Measurements from ENCODE around the gene CSF1R. TPM values are rescaled to one million over a fixed set of nuclear protein-coding genes. Genes with fewer than 3 reads are reported as not detected.

The CSF1R gene
- total and polyA plus RNA-seq, 2 of the 4 experiments (the other 2 are of a cell fraction): 0.14 to 0.36 TPM

DNA sequence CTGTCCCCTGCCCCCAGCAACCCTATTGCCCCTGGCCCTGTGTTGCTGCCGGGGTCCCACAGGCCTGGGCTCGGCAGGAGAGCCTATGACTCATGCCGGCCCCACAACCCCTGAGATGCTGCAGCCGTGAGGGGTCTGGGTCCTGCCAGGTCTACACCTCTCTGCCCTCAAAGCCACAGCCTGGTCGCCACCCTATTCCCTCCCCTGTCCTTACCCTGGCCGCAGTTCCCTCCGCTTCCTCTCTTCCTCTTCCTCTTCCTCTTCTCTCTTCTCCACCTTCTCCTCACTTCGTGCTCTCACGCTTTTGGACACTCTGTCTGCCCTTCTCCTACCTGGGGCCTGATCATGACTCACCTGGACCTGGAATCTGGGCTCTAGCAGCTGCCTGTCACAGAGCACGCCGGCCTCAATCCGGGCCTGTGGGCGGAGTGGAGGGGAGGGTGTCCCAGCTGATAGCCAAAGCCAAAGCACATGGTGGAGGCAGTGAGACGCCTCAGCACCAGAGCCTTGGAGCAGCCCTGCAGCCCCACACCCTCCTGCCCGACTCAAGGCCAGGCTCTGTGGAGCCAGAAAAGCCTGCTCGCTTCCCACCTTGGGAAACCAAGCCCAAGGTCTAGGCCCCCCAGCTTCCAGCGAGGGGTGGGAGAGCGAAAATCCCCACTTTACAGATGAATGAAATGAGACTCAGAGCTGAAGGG is 26.8 kb upstream of the CSF1R start:
- no peak overlapping the region for H3K18ac ChIP-seq (ENCODE audit: low read depth, low read length)
- no peak overlapping the region for H2BK120ac ChIP-seq (ENCODE audit: low read depth, low read length)
- ChIA-PET POLR2A (ENCODE audit: unreplicated experiment) (no interaction called here), CTCF (interaction anchor here (0.9 to 1.2 kb wide), 3 partner anchors 50 to 279 kb away, joined by 3 to 5 read pairs (median 3); no protein-coding TSS in a partner anchor)
- no peaks in the 10 kb centered on the region for H3K27me3 ChIP-seq (ENCODE audit: control insufficient read depth, insufficient read depth, low read length)
- intact Hi-C loops (cut with micrococcal nuclease): loop anchor here (5.0 to 10.0 kb wide), 2 partner anchors 46 to 278 kb away; no protein-coding TSS in a partner anchor
- peak overlapping the region; percentile 60 for H2BK20ac ChIP-seq (ENCODE audit: low read depth, low read length)
- no peak overlapping the region for H3K4me3 ChIP-seq (ENCODE audit: insufficient read depth, low read depth, low read length)
- H2AK9ac ChIP-seq (replicated peaks; ENCODE audit: low read depth, low read length, poor library complexity): peak overlapping the region; percentile 78
- H3K27ac ChIP-seq (ENCODE audit: insufficient read depth, low read length): peak overlapping the region; percentile 8; the same call in 1 of the 2 replicates
- H3K4me1 ChIP-seq (ENCODE audit: control insufficient read depth, insufficient read depth, low read length): peaks cover 19% of the 10 kb centered on the region
- peaks cover 4% of the 10 kb centered on the region; the same call in 1 of the 2 replicates for H4K20me1 ChIP-seq (ENCODE audit: insufficient read depth, low read length)
- peaks cover 21% of the 10 kb centered on the region for H3K9me1 ChIP-seq (ENCODE audit: insufficient read depth, low read length)
- peak overlapping the region; percentile 31; the same call in 1 of the 2 replicates for H3K23ac ChIP-seq (ENCODE audit: low read depth, low read length)
- WGBS, 2 experiments (ENCODE audit: extremely low coverage in 2 of 2, insufficient read length in 1 of 2): 65% methylated on average over 6 of the region's 18 CpGs; no CpG with 5 or more reads in 1 of the 2 experiments
- H3K4me2 ChIP-seq (ENCODE audit: low read depth, low read length): no peak overlapping the region
- no peak overlapping the region for H4K5ac ChIP-seq (ENCODE audit: low read depth, low read length)
- DNase-seq: no peak
- H3K9me3 ChIP-seq (ENCODE audit: control insufficient read depth, insufficient read depth, low read length): no peaks in the 10 kb centered on the region
- peaks cover 39% of the 10 kb centered on the region for H3K36me3 ChIP-seq (ENCODE audit: control insufficient read depth, insufficient read depth, low read length)
- in situ Hi-C loops (cut with MboI; ENCODE audit: low sequenced_read_pairs): no loop called here
- H3K4ac ChIP-seq (ENCODE audit: low read depth, low read length): peak overlapping the region; percentile 73
- peak; percentile 5 for ATAC-seq (ENCODE audit: low read depth)
- no peak overlapping the region for H3K56ac ChIP-seq (ENCODE audit: extremely low read depth, insufficient read depth, low read length)
- H2AK5ac ChIP-seq (ENCODE audit: low read depth, low read length): peak overlapping the region; percentile 76
- dilution Hi-C loops (cut with HindIII; ENCODE audit: low sequenced_read_pairs, unreplicated experiment): no loop called here
- peak overlapping the region; percentile 36 for H2AFZ ChIP-seq (replicated peaks; ENCODE audit: low read length, poor library complexity)
- BruUV-seq (replicated peaks): no TSS peak
- peak overlapping the region; percentile 46; the same call in 1 of the 2 replicates for H3K14ac ChIP-seq (replicated peaks; ENCODE audit: low read depth, low read length)
- 0 out of 4 replicates have a peak, but pooled peaks cover 0 to 4% of the 10 kb centered on the region in 2 experiments for H3K79me1 ChIP-seq (ENCODE audit: low read depth in 1 of 2, low read length in 2 of 2)
- H4K8ac ChIP-seq (ENCODE audit: low read depth in 2 of 2, low read length in 2 of 2): peak overlapping the region; percentile 27 to 60; a peak in 2 of 4 replicates
- no peak overlapping the region for H3K9ac ChIP-seq (ENCODE audit: low read depth, low read length)
- H2BK5ac ChIP-seq (ENCODE audit: low read depth, low read length, poor library complexity, severe bottlenecking): peak overlapping the region; percentile 14
- peak overlapping the region; percentile 46; the same call in 1 of the 2 replicates for H4K91ac ChIP-seq (ENCODE audit: insufficient read depth, low read depth, low read length)
- H2BK15ac ChIP-seq (ENCODE audit: low read depth, low read length): no peak overlapping the region
- TF ChIP-seq BHLHE40 (IDR thresholded peaks at IDR 0.05; ENCODE audit: low read depth, low read length) (no peak), NFE2L2 (IDR thresholded peaks at IDR 0.05; ENCODE audit: low read depth, low read length) (no peak), CTCF (conservative IDR thresholded peaks at IDR 0.05; ENCODE audit: low read depth, low read length) (no peak), MXI1 (IDR thresholded peaks at IDR 0.05; ENCODE audit: borderline replicate concordance, low read depth, low read length) (no peak), RCOR1 (IDR thresholded peaks at IDR 0.05; ENCODE audit: insufficient replicate concordance, low read length) (no peak), SMC3 (IDR thresholded peaks at IDR 0.05; ENCODE audit: low read depth, low read length) (no peak), CHD1 (IDR thresholded peaks at IDR 0.05; ENCODE audit: low read depth, low read length) (no peak), RAD21 (IDR thresholded peaks at IDR 0.05; ENCODE audit: low read length) (no peak), MAFK (IDR thresholded peaks at IDR 0.05; ENCODE audit: low read depth, low read length) (no peak), MAZ (IDR thresholded peaks at IDR 0.05; ENCODE audit: borderline replicate concordance, low read depth, low read length) (no peak), CEBPB (IDR thresholded peaks at IDR 0.05; ENCODE audit: low read depth, low read length) (no peak), RFX5 (IDR thresholded peaks at IDR 0.05; ENCODE audit: low read depth, low read length) (no peak)
- TF ChIP-seq, protein P1, sequence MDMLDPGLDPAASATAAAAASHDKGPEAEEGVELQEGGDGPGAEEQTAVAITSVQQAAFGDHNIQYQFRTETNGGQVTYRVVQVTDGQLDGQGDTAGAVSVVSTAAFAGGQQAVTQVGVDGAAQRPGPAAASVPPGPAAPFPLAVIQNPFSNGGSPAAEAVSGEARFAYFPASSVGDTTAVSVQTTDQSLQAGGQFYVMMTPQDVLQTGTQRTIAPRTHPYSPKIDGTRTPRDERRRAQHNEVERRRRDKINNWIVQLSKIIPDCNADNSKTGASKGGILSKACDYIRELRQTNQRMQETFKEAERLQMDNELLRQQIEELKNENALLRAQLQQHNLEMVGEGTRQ (IDR thresholded peaks at IDR 0.05; ENCODE audit: low read depth, low read length): no peak
- TF ChIP-seq, protein P2, sequence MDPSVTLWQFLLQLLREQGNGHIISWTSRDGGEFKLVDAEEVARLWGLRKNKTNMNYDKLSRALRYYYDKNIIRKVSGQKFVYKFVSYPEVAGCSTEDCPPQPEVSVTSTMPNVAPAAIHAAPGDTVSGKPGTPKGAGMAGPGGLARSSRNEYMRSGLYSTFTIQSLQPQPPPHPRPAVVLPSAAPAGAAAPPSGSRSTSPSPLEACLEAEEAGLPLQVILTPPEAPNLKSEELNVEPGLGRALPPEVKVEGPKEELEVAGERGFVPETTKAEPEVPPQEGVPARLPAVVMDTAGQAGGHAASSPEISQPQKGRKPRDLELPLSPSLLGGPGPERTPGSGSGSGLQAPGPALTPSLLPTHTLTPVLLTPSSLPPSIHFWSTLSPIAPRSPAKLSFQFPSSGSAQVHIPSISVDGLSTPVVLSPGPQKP (IDR thresholded peaks at IDR 0.05; ENCODE audit: borderline replicate concordance, low read depth, low read length): no peak
